ENCODE measurements around the gene ZNF611.
"Not testable (repeated sequence)": the region's sequence is repeated elsewhere in the genome, so short reads cannot be mapped to it uniquely, and the experiment has no call there.

ZNF611 gene

GRCh38 chr19:52679598-52679997 is 55.2 kb downstream of the ZNF611 start:
- DNase-seq (ENCODE audit: low spot score), result no peak

- DNase-seq (ENCODE audit: low spot score), result not testable (repeated sequence)
Measured at GRCh38 chr19:52675239-52675638, 59.6 kb downstream of the ZNF611 start.

- DNase-seq (ENCODE audit: low spot score), result no peak
Measured at GRCh38 chr19:52673014-52673413, 61.8 kb downstream of the ZNF611 start.

GRCh38 chr19:52670046-52670445 is 64.8 kb downstream of the ZNF611 start:
- DNase-seq (ENCODE audit: low spot score), result no peak

- no peak for DNase-seq (ENCODE audit: low spot score)
Measured at GRCh38 chr19:52669586-52669985, 65.3 kb downstream of the ZNF611 start.

- DNase-seq (ENCODE audit: low spot score), result no peak
Measured at GRCh38 chr19:52667972-52668371, 66.9 kb downstream of the ZNF611 start.

GRCh38 chr19:52666506-52666905 is 68.3 kb downstream of the ZNF611 start:
- no peak for DNase-seq (ENCODE audit: low spot score)

- no peak for DNase-seq (ENCODE audit: low spot score)
Measured at GRCh38 chr19:52665529-52665928, 69.3 kb downstream of the ZNF611 start.

- DNase-seq (ENCODE audit: low spot score), result no peak
Measured at GRCh38 chr19:52665027-52665426, 69.8 kb downstream of the ZNF611 start.

GRCh38 chr19:52664461-52664860 is 70.4 kb downstream of the ZNF611 start:
- DNase-seq (ENCODE audit: low spot score), result no peak

GRCh38 chr19:52662631-52663030 is 72.2 kb downstream of the ZNF611 start:
- DNase-seq (ENCODE audit: low spot score), result no peak

GRCh38 chr19:52660981-52661380 is 73.9 kb downstream of the ZNF611 start:
- no peak for DNase-seq (ENCODE audit: low spot score)

GRCh38 chr19:52659013-52659412 is 75.8 kb downstream of the ZNF611 start:
- DNase-seq (ENCODE audit: low spot score), result no peak

GRCh38 chr19:52658595-52658994 is 76.2 kb downstream of the ZNF611 start:
- DNase-seq (ENCODE audit: low spot score), result no peak

- no peak for DNase-seq (ENCODE audit: low spot score)
Measured at GRCh38 chr19:52653161-52653560, 81.7 kb downstream of the ZNF611 start.
